PC-3 (cell line): ENCODE results near the gene RBMS3.

Experiments
- CTCF ChIP-seq: fragments of 300-600 bp; sonication (generic); conservative IDR thresholded peaks from 2 replicates; pipeline ENCODE4 v1.5.1; 2017; ENCODE audit warnings: antibody characterized with exemption, low read depth, mild to moderate bottlenecking, low read length
- EZH2 ChIP-seq: fragments of 300-600 bp; sonication (generic); IDR thresholded peaks from one replicate; pipeline ENCODE4 v1.6.1; 2017; ENCODE audit warnings: antibody characterized with exemption, mild to moderate bottlenecking, low read length; ENCODE audit not compliant: unreplicated experiment

DNA sequence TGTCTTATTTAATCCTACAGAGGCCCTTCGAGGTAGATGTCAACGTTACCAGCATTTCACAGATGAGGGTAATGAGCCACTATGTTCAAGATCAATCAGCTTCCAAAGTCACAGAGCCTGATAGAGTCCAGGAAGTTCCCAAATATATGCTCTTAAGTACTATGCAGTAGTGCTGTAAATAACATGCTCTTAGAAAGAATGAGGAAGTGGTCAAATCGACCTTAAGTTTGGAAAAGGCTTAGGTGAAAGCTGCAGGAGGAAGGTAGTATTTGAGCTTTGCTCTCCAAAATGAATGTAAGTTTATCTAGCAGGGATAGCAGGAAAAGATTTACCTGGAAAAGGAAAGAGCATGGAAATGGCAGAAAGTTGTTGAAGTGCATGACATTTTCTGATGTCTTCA is 234.0 kb downstream of the RBMS3 start:
- TF ChIP-seq EZH2: no peak
- TF ChIP-seq CTCF: no peak
